HuH-7 (cell line): Measurements from ENCODE around the gene PCDHGA8.
"Not testable (repeated sequence)": the region's sequence is repeated elsewhere in the genome, so short reads cannot be mapped to it uniquely, and the experiment has no call there.

Source experiments
- DNase-seq: peaks from one replicate; pipeline ENCODE4 v3.0.0; 2011; ENCODE audit warnings: low spot score

PCDHGA8 gene

DNA sequence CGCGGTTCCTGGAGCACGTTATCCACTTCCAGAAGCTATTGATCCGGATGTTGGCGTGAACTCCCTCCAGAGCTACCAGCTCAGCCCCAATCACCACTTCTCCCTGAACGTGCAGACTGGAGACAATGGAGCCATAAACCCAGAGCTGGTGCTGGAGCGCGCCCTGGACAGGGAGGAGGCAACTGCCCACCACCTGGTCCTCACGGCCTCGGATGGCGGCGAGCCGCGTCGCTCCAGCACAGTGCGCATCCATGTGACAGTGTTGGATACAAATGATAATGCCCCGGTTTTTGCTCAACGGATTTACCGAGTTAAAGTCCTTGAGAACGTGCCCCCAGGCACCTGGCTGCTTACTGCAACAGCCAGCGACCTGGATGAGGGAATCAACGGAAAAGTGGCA, 11.0 kb downstream of the PCDHGA8 start:
- no peak for DNase-seq

DNA sequence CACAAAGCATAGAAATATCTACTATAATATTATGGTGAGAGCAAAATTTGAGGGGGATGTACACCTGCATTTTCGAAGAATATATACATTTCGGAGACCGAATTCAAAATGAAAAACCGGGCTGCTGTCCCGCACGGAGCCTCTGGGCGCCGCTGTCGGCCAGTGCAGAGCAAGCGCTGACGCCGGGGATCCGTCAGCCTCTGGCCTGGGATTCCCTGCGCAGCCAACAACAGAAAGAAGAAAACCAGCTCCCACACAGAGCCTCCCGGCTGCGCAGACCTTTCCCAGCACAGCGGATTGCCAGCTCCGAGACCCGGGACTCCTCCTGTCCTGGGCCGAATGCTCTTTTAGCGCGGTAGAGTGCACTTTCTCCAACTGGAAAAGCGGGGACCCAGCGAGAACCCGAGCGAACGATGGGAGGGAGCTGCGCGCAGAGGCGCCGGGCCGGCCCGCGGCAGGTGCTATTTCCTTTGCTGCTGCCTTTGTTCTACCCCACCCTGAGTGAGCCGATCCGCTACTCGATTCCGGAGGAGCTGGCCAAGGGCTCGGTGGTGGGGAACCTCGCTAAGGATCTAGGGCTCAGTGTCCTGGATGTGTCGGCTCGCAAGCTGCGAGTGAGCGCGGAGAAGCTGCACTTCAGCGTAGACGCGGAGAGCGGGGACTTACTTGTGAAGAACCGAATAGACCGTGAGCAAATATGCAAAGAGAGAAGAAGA, 15.5 kb downstream of the PCDHGA8 start, which contains the start of gene PCDHGB6:
PCDHGB6 (plus strand) TSS at position 232 of the 716 bp plus-strand sequence; CDS start at position 414, 182 bp downstream.
- not testable (repeated sequence) for DNase-seq

DNA sequence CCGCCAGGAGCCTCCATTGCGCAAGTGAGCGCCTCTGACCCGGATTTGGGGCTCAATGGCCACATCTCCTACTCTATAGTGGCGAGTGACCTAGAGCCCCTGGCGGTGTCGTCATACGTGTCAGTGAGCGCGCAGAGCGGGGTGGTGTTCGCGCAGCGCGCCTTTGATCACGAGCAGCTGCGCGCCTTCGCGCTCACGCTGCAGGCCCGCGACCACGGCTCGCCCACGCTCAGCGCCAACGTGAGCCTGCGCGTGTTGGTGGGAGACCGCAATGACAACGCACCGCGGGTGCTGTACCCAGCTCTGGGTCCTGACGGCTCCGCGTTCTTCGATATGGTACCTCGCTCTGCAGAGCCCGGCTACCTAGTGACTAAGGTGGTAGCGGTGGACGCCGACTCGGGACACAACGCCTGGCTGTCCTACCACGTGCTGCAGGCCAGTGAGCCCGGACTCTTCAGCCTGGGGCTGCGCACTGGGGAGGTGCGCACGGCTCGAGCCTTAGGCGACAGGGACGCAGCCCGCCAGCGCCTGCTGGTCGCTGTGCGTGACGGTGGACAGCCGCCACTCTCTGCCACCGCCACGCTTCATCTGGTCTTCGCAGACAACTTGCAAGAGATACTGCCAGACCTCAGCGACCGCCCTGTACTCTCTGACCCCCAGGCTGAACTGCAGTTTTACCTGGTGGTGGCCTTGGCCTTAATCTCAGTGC, 17.3 kb downstream of the PCDHGA8 start:
- DNase-seq: no peak

DNA sequence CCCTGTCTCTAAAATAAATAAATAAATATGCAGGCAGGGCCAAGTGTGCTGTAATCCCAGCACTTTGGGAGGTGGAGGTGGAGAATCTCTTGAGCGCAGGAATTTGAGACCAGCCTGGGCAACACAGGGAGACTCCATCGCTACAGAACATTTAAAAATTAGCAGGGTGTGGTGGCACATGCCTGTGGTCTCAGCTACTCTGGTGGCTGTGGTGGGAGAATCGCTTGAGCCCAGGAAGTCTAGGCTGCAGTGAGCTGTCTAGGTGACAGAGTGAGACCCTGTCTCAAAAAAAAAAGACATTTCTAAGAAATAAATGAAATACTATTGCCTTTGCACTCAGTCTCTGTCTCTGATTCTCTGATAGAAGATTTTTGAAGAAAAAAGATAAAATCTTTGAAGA, 19.1 kb downstream of the PCDHGA8 start:
- no peak for DNase-seq

DNA sequence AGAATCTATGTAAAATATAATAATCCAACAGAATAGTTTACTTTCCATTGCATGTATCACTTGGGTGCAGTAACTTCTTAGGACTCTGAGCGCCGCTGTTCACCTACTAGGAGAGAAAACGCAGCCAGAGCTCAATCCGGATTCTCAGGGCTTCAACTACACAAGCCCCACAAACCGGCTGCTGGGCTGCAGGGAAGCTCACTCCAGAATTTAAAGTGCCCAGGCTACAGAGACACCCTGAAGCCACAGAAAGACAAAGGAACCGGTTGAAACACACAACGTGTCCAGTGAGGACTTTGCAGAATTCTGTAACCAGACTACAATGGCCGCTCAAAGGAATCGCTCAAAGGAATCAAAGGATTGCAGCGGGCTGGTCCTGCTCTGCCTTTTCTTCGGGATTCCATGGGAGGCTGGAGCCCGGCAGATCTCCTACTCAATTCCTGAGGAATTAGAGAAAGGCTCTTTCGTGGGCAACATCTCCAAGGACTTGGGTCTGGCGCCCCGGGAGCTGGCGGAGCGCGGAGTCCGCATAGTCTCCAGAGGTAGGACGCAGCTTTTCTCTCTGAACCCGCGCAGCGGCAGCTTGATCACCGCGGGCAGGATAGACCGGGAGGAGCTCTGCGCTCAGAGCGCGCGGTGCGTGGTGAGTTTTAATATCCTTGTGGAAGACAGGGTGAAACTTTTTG, 20.6 kb downstream of the PCDHGA8 start, which contains the start of gene PCDHGA10:
PCDHGA10 (plus strand) TSS at position 134 of the 686 bp plus-strand sequence; CDS start at position 323, 189 bp downstream.
- peak; percentile 93 for DNase-seq

DNA sequence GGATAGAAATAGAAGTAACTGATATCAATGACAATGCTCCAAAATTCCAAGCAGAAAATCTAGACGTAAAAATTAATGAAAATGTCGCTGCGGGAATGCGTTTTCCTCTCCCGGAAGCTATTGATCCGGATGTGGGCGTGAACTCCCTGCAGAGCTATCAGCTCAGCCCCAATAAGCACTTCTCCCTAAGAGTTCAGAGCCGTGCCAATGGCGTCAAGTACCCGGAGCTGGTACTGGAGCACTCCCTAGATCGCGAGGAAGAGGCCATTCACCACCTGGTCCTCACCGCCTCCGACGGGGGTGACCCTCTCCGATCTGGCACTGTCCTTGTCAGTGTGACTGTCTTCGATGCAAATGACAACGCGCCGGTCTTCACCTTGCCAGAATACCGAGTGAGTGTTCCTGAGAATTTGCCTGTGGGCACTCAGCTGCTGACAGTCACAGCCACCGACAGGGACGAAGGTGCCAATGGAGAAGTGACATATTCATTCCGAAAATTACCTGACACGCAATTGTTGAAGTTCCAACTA, 21.2 kb downstream of the PCDHGA8 start:
- DNase-seq: peak; percentile 87

DNA sequence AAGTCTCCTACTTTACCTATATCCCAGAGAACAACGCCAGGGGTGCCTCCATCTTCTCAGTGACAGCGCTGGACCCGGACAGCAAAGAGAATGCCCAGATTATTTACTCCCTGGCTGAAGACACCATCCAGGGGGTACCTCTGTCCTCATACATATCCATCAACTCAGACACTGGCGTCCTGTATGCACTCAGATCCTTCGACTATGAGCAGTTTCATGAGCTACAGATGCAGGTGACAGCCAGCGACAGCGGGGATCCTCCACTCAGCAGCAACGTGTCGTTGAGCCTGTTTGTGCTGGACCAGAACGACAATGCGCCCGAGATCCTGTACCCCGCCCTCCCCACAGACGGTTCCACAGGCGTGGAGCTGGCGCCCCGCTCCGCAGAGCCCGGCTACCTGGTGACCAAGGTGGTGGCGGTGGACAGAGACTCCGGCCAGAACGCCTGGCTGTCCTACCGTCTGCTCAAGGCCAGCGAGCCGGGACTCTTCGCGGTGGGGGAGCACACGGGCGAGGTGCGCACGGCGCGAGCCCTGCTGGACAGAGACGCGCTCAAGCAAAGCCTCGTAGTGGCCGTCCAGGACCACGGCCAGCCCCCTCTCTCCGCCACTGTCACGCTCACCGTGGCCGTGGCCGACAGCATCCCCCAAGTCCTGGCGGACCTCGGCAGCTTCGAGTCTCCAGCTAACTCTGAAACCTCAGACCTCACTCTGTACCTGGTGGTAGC, 22.3 kb downstream of the PCDHGA8 start:
- DNase-seq: not testable (repeated sequence)

DNA sequence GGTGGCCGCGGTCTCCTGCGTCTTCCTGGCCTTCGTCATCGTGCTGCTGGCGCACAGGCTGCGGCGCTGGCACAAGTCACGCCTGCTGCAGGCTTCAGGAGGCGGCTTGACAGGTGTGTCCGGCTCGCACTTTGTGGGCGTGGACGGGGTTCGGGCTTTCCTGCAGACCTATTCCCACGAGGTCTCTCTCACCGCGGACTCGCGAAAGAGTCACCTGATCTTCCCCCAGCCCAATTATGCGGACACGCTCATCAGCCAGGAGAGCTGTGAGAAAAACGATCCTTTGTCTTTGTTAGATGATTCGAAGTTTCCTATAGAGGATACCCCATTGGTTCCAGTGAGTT, 22.8 kb downstream of the PCDHGA8 start:
- not testable (repeated sequence) for DNase-seq

DNA sequence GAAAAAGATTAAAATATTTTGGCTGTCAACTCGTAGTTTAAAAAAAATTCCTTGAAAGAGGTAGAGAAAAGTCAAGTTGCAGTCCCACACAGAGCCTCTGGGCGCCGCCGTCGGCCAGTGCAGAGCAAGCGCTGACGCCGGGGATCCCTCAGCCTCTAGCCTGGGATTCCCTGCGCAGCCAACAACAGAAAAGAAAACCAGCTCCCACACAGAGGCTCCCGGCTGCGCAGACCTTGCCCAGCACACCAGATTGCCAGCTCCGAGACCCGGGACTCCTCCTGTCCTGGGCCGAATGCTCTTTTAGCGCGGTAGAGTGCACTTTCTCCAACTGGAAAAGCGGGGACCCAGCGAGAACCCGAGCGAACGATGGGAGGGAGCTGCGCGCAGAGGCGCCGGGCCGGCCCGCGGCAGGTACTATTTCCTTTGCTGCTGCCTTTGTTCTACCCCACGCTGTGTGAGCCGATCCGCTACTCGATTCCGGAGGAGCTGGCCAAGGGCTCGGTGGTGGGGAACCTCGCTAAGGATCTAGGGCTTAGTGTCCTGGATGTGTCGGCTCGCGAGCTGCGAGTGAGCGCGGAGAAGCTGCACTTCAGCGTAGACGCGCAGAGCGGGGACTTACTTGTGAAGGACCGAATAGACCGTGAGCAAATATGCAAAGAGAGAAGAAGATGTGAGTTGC, 25.2 kb downstream of the PCDHGA8 start, which contains the start of gene PCDHGB7:
PCDHGB7 (plus strand) TSS at position 184 of the 679 bp plus-strand sequence; CDS start at position 367, 183 bp downstream.
- not testable (repeated sequence) for DNase-seq

DNA sequence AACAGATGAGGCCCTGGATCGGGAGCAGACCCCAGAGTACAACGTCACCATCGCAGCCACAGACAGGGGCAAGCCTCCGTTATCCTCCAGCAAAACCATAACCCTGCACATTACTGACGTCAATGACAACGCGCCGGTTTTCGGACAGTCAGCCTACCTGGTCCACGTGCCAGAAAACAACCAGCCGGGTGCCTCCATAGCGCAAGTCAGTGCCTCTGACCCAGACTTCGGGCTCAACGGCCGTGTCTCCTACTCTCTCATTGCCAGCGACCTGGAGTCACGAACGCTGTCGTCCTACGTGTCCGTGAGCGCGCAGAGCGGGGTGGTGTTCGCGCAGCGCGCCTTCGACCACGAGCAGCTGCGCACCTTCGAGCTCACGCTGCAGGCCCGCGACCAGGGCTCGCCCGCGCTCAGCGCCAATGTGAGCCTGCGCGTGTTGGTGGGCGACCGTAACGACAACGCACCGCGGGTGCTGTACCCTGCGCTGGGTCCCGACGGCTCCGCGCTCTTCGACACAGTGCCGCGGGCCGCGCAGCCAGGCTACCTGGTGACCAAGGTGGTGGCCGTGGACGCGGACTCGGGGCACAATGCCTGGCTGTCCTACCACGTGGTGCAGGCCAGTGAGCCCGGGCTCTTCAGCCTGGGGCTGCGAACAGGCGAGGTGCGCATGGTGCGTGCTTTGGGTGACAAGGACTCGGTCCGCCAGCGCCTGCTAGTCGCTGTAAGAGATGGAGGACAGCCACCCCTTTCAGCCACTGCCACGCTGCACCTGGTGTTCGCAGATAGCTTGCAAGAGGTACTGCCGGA, 26.8 kb downstream of the PCDHGA8 start:
- DNase-seq: no peak

DNA sequence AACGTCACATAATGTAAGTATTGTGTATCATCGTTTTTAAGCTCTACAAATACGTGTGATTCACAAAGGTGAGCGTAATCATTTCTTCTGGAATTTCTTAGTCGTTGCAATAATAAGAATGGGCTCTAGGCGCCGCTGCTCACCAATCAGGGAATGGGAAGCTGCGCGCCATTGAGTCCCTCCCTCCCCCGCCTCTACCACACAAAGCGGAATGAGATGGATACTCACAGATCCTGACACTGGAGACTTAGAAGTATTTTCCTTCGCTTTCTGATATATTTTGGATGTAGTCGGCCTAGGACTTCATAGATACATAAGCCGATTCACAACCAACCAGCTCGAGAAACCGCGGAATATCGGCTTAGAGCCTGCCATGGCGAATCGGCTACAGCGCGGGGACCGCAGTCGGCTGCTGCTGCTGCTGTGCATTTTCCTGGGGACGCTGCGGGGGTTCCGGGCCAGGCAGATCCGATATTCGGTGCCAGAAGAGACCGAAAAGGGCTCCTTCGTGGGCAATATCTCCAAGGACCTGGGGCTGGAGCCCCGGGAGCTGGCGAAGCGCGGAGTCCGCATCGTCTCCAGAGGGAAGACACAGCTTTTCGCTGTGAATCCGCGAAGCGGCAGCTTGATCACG, 28.5 kb downstream of the PCDHGA8 start, which contains the start of gene PCDHGA11:
PCDHGA11 (plus strand) TSS at position 197 of the 634 bp plus-strand sequence; CDS start at position 374, 177 bp downstream.
- no peak for DNase-seq

DNA sequence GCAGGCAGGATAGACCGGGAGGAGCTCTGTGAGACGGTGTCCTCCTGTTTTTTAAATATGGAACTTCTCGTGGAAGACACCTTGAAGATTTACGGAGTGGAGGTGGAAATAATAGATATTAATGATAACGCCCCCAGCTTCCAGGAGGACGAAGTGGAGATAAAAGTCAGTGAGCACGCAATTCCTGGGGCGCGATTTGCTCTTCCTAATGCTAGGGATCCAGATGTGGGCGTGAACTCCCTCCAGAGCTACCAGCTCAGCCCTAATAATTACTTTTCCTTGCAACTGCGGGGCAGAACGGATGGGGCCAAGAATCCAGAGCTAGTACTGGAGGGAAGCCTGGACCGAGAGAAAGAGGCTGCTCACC, 29.0 kb downstream of the PCDHGA8 start:
- DNase-seq: no peak

DNA sequence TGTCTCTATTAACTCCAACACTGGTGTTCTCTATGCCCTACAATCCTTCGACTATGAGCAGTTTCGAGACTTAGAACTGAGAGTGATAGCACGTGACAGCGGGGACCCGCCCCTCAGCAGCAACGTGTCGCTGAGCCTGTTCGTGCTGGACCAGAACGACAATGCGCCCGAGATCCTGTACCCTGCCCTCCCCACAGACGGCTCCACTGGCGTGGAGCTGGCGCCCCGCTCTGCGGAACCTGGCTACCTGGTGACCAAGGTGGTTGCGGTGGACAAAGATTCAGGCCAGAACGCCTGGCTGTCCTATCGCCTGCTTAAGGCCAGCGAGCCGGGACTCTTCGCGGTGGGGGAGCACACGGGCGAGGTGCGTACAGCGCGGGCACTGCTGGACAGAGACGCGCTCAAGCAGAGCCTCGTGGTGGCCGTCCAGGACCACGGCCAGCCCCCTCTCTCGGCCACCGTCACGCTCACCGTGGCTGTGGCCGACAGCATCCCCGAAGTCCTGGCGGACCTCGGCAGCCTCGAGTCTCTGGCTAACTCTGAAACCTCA, 30.4 kb downstream of the PCDHGA8 start:
- DNase-seq: no peak

DNA sequence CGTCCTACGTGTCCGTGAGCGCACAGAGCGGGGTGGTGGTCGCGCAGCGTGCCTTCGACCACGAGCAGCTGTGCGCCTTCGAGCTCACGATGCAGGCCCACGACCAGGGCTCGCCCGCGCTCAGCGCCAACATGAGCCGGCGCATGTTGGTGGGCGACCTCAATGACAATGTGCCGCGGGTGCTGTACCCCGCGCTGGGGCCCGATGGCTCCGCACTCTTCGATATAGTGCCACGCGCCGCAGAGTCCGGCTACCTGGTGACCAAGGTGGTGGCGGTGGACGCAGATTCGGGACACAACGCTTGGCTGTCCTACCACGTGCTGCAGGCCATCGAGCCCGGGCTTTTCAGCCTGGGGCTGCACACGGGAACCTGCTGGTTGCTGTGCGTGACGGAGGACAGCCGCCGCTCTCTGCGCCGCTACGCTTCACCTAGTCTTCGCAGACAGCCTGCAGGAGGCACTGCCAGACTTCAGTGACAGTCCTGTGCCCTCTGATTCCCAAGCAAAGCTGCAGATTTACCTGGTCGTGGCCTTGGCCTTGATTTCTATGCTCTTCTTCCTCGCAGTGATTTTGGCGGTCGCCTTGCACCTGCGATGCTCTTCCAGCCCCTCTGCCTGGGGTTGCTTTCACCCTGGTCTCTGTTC, 35.5 kb downstream of the PCDHGA8 start:
- no peak for DNase-seq

DNA sequence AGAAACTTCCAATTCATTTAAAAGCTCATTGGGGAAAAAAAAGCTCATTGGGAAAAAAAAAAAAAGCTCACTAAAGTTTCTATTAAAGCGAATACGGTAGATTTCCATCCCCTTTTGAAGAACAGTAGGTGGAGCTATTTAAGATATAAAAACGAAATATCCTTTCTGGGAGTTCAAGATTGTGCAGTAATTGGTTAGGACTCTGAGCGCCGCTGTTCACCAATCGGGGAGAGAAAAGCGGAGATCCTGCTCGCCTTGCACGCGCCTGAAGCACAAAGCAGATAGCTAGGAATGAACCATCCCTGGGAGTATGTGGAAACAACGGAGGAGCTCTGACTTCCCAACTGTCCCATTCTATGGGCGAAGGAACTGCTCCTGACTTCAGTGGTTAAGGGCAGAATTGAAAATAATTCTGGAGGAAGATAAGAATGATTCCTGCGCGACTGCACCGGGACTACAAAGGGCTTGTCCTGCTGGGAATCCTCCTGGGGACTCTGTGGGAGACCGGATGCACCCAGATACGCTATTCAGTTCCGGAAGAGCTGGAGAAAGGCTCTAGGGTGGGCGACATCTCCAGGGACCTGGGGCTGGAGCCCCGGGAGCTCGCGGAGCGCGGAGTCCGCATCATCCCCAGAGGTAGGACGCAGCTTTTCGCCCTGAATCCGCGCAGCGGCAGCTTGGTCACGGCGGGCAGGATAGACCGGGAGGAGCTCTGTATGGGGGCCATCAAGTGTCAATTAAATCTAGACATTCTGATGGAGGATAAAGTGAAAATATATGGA, 38.1 kb downstream of the PCDHGA8 start, which contains the start of gene PCDHGA12:
PCDHGA12 (plus strand) TSS at position 176 of the 782 bp plus-strand sequence; CDS start at position 429, 253 bp downstream.
- no peak for DNase-seq

DNA sequence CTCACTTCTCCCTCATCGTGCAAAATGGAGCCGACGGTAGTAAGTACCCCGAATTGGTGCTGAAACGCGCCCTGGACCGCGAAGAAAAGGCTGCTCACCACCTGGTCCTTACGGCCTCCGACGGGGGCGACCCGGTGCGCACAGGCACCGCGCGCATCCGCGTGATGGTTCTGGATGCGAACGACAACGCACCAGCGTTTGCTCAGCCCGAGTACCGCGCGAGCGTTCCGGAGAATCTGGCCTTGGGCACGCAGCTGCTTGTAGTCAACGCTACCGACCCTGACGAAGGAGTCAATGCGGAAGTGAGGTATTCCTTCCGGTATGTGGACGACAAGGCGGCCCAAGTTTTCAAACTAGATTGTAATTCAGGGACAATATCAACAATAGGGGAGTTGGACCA, 38.9 kb downstream of the PCDHGA8 start:
- DNase-seq: no peak

DNA sequence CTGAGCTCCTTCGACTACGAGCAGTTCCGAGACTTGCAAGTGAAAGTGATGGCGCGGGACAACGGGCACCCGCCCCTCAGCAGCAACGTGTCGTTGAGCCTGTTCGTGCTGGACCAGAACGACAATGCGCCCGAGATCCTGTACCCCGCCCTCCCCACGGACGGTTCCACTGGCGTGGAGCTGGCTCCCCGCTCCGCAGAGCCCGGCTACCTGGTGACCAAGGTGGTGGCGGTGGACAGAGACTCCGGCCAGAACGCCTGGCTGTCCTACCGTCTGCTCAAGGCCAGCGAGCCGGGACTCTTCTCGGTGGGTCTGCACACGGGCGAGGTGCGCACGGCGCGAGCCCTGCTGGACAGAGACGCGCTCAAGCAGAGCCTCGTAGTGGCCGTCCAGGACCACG, 39.9 kb downstream of the PCDHGA8 start:
- not testable (repeated sequence) for DNase-seq

DNA sequence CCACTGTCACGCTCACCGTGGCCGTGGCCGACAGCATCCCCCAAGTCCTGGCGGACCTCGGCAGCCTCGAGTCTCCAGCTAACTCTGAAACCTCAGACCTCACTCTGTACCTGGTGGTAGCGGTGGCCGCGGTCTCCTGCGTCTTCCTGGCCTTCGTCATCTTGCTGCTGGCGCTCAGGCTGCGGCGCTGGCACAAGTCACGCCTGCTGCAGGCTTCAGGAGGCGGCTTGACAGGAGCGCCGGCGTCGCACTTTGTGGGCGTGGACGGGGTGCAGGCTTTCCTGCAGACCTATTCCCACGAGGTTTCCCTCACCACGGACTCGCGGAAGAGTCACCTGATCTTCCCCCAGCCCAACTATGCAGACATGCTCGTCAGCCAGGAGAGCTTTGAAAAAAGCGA, 40.3 kb downstream of the PCDHGA8 start:
- DNase-seq: not testable (repeated sequence)
